ENCODE results near the gene GNRH2.

GNRH2 gene

DNA sequence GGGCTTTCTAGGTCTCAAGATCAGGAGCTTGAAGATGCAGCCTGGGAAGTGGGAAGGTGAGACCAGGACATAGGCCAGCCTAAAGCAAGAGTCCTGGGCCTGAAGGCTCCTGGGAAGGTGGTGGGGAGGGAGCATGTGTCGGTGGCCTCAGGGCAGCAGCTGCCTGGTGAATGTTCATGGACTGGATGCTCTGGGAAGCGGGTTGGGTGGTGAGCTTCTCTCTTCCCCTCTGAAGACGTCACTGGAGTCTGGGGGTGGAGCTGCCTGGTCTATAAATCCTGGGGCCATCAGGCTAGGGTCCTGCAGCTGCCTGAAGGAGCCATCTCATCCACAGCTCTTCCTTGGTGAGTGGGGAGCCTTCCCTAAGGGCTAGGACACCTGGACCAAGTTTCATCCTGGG, at the start of gene GNRH2:
Gene GNRH2 (plus strand): TSS at position 301 of the 400 bp plus-strand sequence. CDS start 793 bp downstream, outside the sequence.
- Histone ChIP-seq H3K9me3 (ENCODE audit: control insufficient read depth, insufficient read depth, low read depth, low read length) (no peaks in the 10 kb centered on the region), H3K36me3 (ENCODE audit: control insufficient read depth in 2 of 2, insufficient read depth in 1 of 2, low read length in 2 of 2) (peaks cover 17 to 35% of the 10 kb centered on the region in 2 experiments), H3K4me3 (ENCODE audit: low read depth, low read length) (no peak within 1 kb of the TSS), H3K27ac (ENCODE audit: extremely low read depth, low read depth, low read length) (0 out of 2 replicates have a peak within 1 kb of the TSS, but pooled peaks have one; percentile 31), H3K4me1 (ENCODE audit: control insufficient read depth, insufficient read depth, low read length) (peaks cover 17% of the 10 kb centered on the region)
- ChIA-PET POLR2A (no interaction called here), CTCF (interaction anchor here (0.6 to 2.6 kb wide), 2 partner anchors 10 to 177 kb away, joined by 3 to 12 read pairs; no protein-coding TSS in a partner anchor)
- TF ChIP-seq ZFP3 (tag by site-specific recombination; IDR thresholded peaks at IDR 0.05; ENCODE audit: low read depth): no peak
- TF ChIP-seq GLI4 (tag by site-specific recombination; IDR thresholded peaks at IDR 0.05): no peak
- TF ChIP-seq ZNF202 (tag by site-specific recombination; IDR thresholded peaks at IDR 0.05; ENCODE audit: borderline replicate concordance): no peak
- no peak for TF ChIP-seq BCL11B (tag by site-specific recombination; IDR thresholded peaks at IDR 0.05; ENCODE audit: low read depth)
- no peak for TF ChIP-seq ZBTB20 (tag by site-specific recombination; IDR thresholded peaks at IDR 0.05)
- no peak for TF ChIP-seq ZNF398 (tag by site-specific recombination; IDR thresholded peaks at IDR 0.05)
- TF ChIP-seq ZNF146 (tag by site-specific recombination; IDR thresholded peaks at IDR 0.05): no peak
- TF ChIP-seq ZBTB21 (tag by site-specific recombination; IDR thresholded peaks at IDR 0.05): no peak

- POLR2A ChIA-PET: no interaction called here
- no peak for TF ChIP-seq ZNF76 (tag by site-specific recombination; IDR thresholded peaks at IDR 0.05; ENCODE audit: borderline replicate concordance, low read depth)
- no peak for TF ChIP-seq ZNF133 (tag by site-specific recombination; IDR thresholded peaks at IDR 0.05)
- TF ChIP-seq ZNF670 (tag by site-specific recombination; IDR thresholded peaks at IDR 0.05; ENCODE audit: low read depth): no peak
- no peak for TF ChIP-seq REPIN1 (tag by site-specific recombination; IDR thresholded peaks at IDR 0.05; ENCODE audit: low read depth)
- no peak for TF ChIP-seq ZNF175 (tag by site-specific recombination; IDR thresholded peaks at IDR 0.05)
- no peak for TF ChIP-seq ZNF768 (tag by site-specific recombination; IDR thresholded peaks at IDR 0.05)
- CTCF ChIA-PET: interaction anchor here (1.4 kb wide), 1 partner anchor 243 kb away, joined by 3 read pairs; no protein-coding TSS in a partner anchor
- H3K36me3 ChIP-seq (ENCODE audit: control insufficient read depth in 2 of 2, insufficient read depth in 1 of 2, low read length in 2 of 2): peaks cover 28 to 50% of the 10 kb centered on the region in 2 experiments
- H3K27ac ChIP-seq (ENCODE audit: extremely low read depth, low read depth, low read length): no peak overlapping the region
- H3K4me1 ChIP-seq (ENCODE audit: control insufficient read depth, insufficient read depth, low read length): no peaks in the 10 kb centered on the region; the same call in 1 of the 2 replicates
- no peaks in the 10 kb centered on the region for H3K9me3 ChIP-seq (ENCODE audit: control insufficient read depth, insufficient read depth, low read depth, low read length)
- H3K4me3 ChIP-seq (ENCODE audit: low read depth, low read length): no peak overlapping the region
Observed at GRCh38 chr20:2995796-2996195, 47.6 kb upstream of the GNRH2 start.

DNA sequence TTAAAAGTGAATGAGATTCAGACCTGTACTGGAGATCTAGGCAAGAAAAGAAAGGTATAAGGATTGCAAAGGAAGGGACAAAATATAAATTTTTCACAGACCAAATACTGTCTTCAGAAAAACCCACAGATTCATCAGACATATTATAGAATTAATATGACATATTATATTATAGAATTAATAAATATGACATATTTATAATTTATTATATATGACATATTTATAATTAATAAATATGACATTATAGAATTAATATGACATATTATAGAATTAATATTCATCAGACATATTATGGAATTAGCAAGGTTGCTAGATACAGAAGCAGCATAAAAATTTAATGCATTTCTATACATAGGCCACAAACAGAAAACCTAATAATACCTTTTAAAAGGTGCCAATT, 44.7 kb upstream of the GNRH2 start:
- POLR2A ChIA-PET: no interaction called here
- no peak overlapping the region for H3K4me3 ChIP-seq (ENCODE audit: low read depth, low read length)
- H3K27ac ChIP-seq (ENCODE audit: extremely low read depth, low read depth, low read length): no peak overlapping the region
- H3K36me3 ChIP-seq (ENCODE audit: control insufficient read depth in 2 of 2, insufficient read depth in 1 of 2, low read length in 2 of 2): peaks cover 7 to 22% of the 10 kb centered on the region in 2 experiments; a peak in 2 of 3 replicates
- CTCF ChIA-PET: interaction anchor here (0.6 to 3.2 kb wide), 4 partner anchors 83 to 310 kb away, joined by 3 to 14 read pairs (median 4); no protein-coding TSS in a partner anchor
- no peaks in the 10 kb centered on the region for H3K9me3 ChIP-seq (ENCODE audit: control insufficient read depth, insufficient read depth, low read depth, low read length)
- H3K4me1 ChIP-seq (ENCODE audit: control insufficient read depth, insufficient read depth, low read length): no peaks in the 10 kb centered on the region; the same call in 1 of the 2 replicates
- TF ChIP-seq ZNF624 (tag by site-specific recombination; IDR thresholded peaks at IDR 0.05): no peak
- TF ChIP-seq KLF8 (tag by site-specific recombination; IDR thresholded peaks at IDR 0.05): no peak
- TF ChIP-seq MEIS1 (CRISPR knock-in tag; IDR thresholded peaks at IDR 0.05; ENCODE audit: borderline replicate concordance): no peak
- TF ChIP-seq HOXD13 (CRISPR knock-in tag; IDR thresholded peaks at IDR 0.05; ENCODE audit: borderline replicate concordance): no peak
- no peak for TF ChIP-seq ZNF223 (tag by site-specific recombination; IDR thresholded peaks at IDR 0.05)
- no peak for TF ChIP-seq ZNF621 (tag by site-specific recombination; IDR thresholded peaks at IDR 0.05)
- TF ChIP-seq ZNF133 (tag by site-specific recombination; IDR thresholded peaks at IDR 0.05): no peak
- TF ChIP-seq, protein P1, sequence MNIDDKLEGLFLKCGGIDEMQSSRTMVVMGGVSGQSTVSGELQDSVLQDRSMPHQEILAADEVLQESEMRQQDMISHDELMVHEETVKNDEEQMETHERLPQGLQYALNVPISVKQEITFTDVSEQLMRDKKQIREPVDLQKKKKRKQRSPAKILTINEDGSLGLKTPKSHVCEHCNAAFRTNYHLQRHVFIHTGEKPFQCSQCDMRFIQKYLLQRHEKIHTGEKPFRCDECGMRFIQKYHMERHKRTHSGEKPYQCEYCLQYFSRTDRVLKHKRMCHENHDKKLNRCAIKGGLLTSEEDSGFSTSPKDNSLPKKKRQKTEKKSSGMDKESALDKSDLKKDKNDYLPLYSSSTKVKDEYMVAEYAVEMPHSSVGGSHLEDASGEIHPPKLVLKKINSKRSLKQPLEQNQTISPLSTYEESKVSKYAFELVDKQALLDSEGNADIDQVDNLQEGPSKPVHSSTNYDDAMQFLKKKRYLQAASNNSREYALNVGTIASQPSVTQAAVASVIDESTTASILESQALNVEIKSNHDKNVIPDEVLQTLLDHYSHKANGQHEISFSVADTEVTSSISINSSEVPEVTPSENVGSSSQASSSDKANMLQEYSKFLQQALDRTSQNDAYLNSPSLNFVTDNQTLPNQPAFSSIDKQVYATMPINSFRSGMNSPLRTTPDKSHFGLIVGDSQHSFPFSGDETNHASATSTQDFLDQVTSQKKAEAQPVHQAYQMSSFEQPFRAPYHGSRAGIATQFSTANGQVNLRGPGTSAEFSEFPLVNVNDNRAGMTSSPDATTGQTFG (tag by site-specific recombination; IDR thresholded peaks at IDR 0.05; ENCODE audit: borderline replicate concordance): no peak
- TF ChIP-seq, protein P2, sequence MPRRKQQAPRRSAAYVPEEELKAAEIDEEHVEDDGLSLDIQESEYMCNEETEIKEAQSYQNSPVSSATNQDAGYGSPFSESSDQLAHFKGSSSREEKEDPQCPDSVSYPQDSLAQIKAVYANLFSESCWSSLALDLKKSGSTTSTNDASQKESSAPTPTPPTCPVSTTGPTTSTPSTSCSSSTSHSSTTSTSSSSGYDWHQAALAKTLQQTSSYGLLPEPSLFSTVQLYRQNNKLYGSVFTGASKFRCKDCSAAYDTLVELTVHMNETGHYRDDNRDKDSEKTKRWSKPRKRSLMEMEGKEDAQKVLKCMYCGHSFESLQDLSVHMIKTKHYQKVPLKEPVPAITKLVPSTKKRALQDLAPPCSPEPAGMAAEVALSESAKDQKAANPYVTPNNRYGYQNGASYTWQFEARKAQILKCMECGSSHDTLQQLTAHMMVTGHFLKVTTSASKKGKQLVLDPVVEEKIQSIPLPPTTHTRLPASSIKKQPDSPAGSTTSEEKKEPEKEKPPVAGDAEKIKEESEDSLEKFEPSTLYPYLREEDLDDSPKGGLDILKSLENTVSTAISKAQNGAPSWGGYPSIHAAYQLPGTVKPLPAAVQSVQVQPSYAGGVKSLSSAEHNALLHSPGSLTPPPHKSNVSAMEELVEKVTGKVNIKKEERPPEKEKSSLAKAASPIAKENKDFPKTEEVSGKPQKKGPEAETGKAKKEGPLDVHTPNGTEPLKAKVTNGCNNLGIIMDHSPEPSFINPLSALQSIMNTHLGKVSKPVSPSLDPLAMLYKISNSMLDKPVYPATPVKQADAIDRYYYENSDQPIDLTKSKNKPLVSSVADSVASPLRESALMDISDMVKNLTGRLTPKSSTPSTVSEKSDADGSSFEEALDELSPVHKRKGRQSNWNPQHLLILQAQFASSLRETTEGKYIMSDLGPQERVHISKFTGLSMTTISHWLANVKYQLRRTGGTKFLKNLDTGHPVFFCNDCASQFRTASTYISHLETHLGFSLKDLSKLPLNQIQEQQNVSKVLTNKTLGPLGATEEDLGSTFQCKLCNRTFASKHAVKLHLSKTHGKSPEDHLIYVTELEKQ (tag by site-specific recombination; IDR thresholded peaks at IDR 0.05; ENCODE audit: borderline replicate concordance): no peak
- TF ChIP-seq, protein P3, sequence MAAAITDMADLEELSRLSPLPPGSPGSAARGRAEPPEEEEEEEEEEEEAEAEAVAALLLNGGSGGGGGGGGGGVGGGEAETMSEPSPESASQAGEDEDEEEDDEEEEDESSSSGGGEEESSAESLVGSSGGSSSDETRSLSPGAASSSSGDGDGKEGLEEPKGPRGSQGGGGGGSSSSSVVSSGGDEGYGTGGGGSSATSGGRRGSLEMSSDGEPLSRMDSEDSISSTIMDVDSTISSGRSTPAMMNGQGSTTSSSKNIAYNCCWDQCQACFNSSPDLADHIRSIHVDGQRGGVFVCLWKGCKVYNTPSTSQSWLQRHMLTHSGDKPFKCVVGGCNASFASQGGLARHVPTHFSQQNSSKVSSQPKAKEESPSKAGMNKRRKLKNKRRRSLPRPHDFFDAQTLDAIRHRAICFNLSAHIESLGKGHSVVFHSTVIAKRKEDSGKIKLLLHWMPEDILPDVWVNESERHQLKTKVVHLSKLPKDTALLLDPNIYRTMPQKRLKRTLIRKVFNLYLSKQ (tag by site-specific recombination; IDR thresholded peaks at IDR 0.05; ENCODE audit: borderline replicate concordance): no peak

Data from HEK293 (cell line).